ENCODE data around the gene EGFL8.
"Not testable (repeated sequence)": the region's sequence is repeated elsewhere in the genome, so short reads cannot be mapped to it uniquely, and the experiment has no call there.

EGFL8 gene

GRCh38 chr6:32140420-32141046 is 23.9 kb upstream of the EGFL8 start:
- no peak for TF ChIP-seq CTCF (IDR thresholded peaks at IDR 0.05; ENCODE audit: extremely low read depth, insufficient read depth, missing control alignments)
- in situ Hi-C loops (cut with MboI; ENCODE audit: low pct_unique_long_range_greater_than_20kb, low sequenced_read_pairs, unreplicated experiment): no loop called here
- DNase-seq (ENCODE audit: low spot score): no peak

- in situ Hi-C loops (cut with MboI; ENCODE audit: low pct_unique_long_range_greater_than_20kb, low sequenced_read_pairs, unreplicated experiment); DNase-seq (ENCODE audit: low spot score): not testable (repeated sequence)
Observed at GRCh38 chr6:32144238-32144637, 20.2 kb upstream of the EGFL8 start.

- no peak for DNase-seq (ENCODE audit: low spot score)
- no peak for TF ChIP-seq CTCF (IDR thresholded peaks at IDR 0.05; ENCODE audit: extremely low read depth, insufficient read depth, missing control alignments)
- in situ Hi-C loops (cut with MboI; ENCODE audit: low pct_unique_long_range_greater_than_20kb, low sequenced_read_pairs, unreplicated experiment): no loop called here
Observed at GRCh38 chr6:32146287-32146686, 18.1 kb upstream of the EGFL8 start.

- in situ Hi-C loops (cut with MboI; ENCODE audit: low pct_unique_long_range_greater_than_20kb, low sequenced_read_pairs, unreplicated experiment): no loop called here
- DNase-seq (ENCODE audit: low spot score): no peak
- no peak for TF ChIP-seq CTCF (IDR thresholded peaks at IDR 0.05; ENCODE audit: extremely low read depth, insufficient read depth, missing control alignments)
Observed at GRCh38 chr6:32146687-32147086, 17.7 kb upstream of the EGFL8 start.

- in situ Hi-C loops (cut with MboI; ENCODE audit: low pct_unique_long_range_greater_than_20kb, low sequenced_read_pairs, unreplicated experiment): no loop called here
- no peak for TF ChIP-seq CTCF (IDR thresholded peaks at IDR 0.05; ENCODE audit: extremely low read depth, insufficient read depth, missing control alignments)
- no peak for DNase-seq (ENCODE audit: low spot score)
Observed at GRCh38 chr6:32147401-32148132, 16.8 kb upstream of the EGFL8 start.

GRCh38 chr6:32148289-32149091 is 15.9 kb upstream of the EGFL8 start:
- no peak for TF ChIP-seq CTCF (IDR thresholded peaks at IDR 0.05; ENCODE audit: extremely low read depth, insufficient read depth, missing control alignments)
- no peak for DNase-seq (ENCODE audit: low spot score)
- in situ Hi-C loops (cut with MboI; ENCODE audit: low pct_unique_long_range_greater_than_20kb, low sequenced_read_pairs, unreplicated experiment): no loop called here

Data from GM13977 (cell line).